Astrocyte of the spinal cord (primary cell): ENCODE measurements around the gene UVSSA.
"Not testable (repeated sequence)": the region's sequence is repeated elsewhere in the genome, so short reads cannot be mapped to it uniquely, and the experiment has no call there.

Source experiments
- DNase-seq: peaks from one replicate; pipeline ENCODE4 v3.0.0; 2011; ENCODE audit warnings: low read depth, low spot score
- H3K4me3 ChIP-seq: 2 replicates; pipeline ENCODE4 v1.5.1; 2011; ENCODE audit warnings: low read depth, mild to moderate bottlenecking, low read length, moderate library complexity
- in situ Hi-C: cut with HindIII; loops from 2 replicates; pipeline ENCODE4 v1.10.0; 2017; ENCODE audit warnings: low sequenced_read_pairs
- TF ChIP-seq, protein P1 (sequence below): IDR thresholded peaks from 2 replicates; pipeline ENCODE4 v1.5.1; 2012; ENCODE audit warnings: low read depth, mild to moderate bottlenecking, low read length, inconsistent platforms

The UVSSA gene

GRCh38 chr4:1382776-1383727, 36.0 kb downstream of the UVSSA start:
- TF ChIP-seq, protein P1, sequence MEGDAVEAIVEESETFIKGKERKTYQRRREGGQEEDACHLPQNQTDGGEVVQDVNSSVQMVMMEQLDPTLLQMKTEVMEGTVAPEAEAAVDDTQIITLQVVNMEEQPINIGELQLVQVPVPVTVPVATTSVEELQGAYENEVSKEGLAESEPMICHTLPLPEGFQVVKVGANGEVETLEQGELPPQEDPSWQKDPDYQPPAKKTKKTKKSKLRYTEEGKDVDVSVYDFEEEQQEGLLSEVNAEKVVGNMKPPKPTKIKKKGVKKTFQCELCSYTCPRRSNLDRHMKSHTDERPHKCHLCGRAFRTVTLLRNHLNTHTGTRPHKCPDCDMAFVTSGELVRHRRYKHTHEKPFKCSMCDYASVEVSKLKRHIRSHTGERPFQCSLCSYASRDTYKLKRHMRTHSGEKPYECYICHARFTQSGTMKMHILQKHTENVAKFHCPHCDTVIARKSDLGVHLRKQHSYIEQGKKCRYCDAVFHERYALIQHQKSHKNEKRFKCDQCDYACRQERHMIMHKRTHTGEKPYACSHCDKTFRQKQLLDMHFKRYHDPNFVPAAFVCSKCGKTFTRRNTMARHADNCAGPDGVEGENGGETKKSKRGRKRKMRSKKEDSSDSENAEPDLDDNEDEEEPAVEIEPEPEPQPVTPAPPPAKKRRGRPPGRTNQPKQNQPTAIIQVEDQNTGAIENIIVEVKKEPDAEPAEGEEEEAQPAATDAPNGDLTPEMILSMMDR = no peak
- DNase-seq = no peak
- in situ Hi-C loops = no loop called here
- H3K4me3 ChIP-seq = no peak overlapping the region

- in situ Hi-C loops = no loop called here
- no peak overlapping the region for H3K4me3 ChIP-seq
- TF ChIP-seq, protein P1 = no peak
- no peak for DNase-seq
Observed at GRCh38 chr4:1383728-1384591, 37.0 kb downstream of the UVSSA start.

- no peak overlapping the region for H3K4me3 ChIP-seq
- TF ChIP-seq, protein P1 = no peak
- in situ Hi-C loops = no loop called here
- DNase-seq = no peak
Observed at GRCh38 chr4:1384675-1385372, 37.8 kb downstream of the UVSSA start.

GRCh38 chr4:1385373-1386340, 38.6 kb downstream of the UVSSA start:
- in situ Hi-C loops = no loop called here
- DNase-seq = no peak
- no peak overlapping the region for H3K4me3 ChIP-seq
- TF ChIP-seq, protein P1 = no peak

- in situ Hi-C loops, DNase-seq, H3K4me3 ChIP-seq: not testable (repeated sequence)
Observed at GRCh38 chr4:1393363-1393762, 46.4 kb downstream of the UVSSA start.

DNA sequence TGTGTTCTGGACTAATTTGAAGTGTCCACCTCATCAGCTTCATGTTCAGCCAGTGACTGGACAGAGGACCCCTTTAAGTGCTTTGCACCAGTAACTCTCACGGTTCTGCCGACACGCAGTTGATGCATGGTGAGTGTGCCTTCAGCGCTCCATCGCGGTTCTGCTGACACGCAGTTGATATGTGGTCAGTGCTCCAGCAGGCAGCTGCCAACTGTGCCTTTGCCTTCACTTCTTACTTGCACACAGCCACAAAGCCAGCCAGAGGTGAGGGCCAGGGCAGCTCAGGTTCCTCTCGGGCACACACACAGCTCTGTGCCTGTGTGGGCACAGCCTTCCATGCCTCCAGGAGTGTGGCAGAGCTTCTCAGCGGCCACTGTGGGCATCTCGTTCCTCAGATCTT, 46.9 kb downstream of the UVSSA start:
- no peak for DNase-seq
- in situ Hi-C loops = no loop called here
- no peak overlapping the region for H3K4me3 ChIP-seq
- TF ChIP-seq, protein P1 = no peak

DNA sequence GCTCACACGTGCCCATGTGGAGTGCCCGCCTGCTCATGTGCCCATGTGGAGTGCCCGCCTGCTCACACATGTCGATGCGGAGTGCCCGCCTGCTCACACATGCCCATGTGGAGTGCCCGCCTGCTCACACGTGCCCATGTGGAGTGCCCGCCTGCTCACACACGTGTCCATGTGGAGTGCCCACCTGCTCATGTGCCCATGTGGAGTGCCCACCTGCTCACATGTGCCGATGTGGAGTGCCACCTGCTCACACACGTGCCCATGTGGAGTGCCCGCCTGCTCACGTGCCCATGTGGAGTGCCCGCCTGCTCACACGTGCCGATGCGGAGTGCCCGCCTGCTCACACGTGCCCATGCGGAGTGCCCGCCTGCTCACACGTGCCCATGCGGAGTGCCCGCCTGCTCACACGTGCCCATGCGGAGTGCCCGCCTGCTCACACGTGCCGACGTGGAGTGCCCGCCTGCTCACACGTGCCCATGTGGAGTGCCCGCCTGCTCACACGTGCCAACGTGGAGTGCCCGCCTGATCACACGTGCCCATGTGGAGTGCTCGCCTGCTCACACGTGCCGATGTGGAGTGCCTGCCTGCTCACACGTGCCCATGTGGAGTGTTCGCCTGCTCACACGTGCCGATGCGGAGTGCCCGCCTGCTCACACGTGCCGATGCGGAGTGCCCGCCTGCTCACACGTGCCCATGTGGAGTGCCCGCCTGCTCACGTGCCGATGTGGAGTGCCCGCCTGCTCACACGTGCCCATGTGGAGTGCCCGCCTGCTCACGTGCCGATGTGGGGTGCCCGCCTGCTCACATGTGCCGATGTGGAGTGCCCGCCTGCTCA, 47.8 kb downstream of the UVSSA start:
- H3K4me3 ChIP-seq, in situ Hi-C loops, DNase-seq: not testable (repeated sequence)

GRCh38 chr4:1395389-1395820, 48.4 kb downstream of the UVSSA start:
- in situ Hi-C loops, H3K4me3 ChIP-seq, DNase-seq: not testable (repeated sequence)
